ENCODE results near the gene PSMB10.

PSMB10 gene

GRCh38 chr16:67962135-67962534, 25.5 kb upstream of the PSMB10 start:
- no peak for TF ChIP-seq CTCF (IDR thresholded peaks at IDR 0.05; ENCODE audit: extremely low read depth, insufficient read depth, missing control alignments)
- no peak for DNase-seq (ENCODE audit: low spot score)
- in situ Hi-C loops (cut with MboI; ENCODE audit: low pct_unique_long_range_greater_than_20kb, low sequenced_read_pairs, unreplicated experiment), result no loop called here

GRCh38 chr16:67961551-67961957, 24.9 kb upstream of the PSMB10 start:
- no peak for TF ChIP-seq CTCF (IDR thresholded peaks at IDR 0.05; ENCODE audit: extremely low read depth, insufficient read depth, missing control alignments)
- in situ Hi-C loops (cut with MboI; ENCODE audit: low pct_unique_long_range_greater_than_20kb, low sequenced_read_pairs, unreplicated experiment), result no loop called here
- DNase-seq (ENCODE audit: low spot score), result no peak

- TF ChIP-seq CTCF (IDR thresholded peaks at IDR 0.05; ENCODE audit: extremely low read depth, insufficient read depth, missing control alignments), result no peak
- no peak for DNase-seq (ENCODE audit: low spot score)
- in situ Hi-C loops (cut with MboI; ENCODE audit: low pct_unique_long_range_greater_than_20kb, low sequenced_read_pairs, unreplicated experiment), result no loop called here
These were observed 23.1 kb upstream of the PSMB10 start for GRCh38 chr16:67959536-67960329.

- in situ Hi-C loops (cut with MboI; ENCODE audit: low pct_unique_long_range_greater_than_20kb, low sequenced_read_pairs, unreplicated experiment), result no loop called here
- no peak for TF ChIP-seq CTCF (IDR thresholded peaks at IDR 0.05; ENCODE audit: extremely low read depth, insufficient read depth, missing control alignments)
- no peak for DNase-seq (ENCODE audit: low spot score)
These were observed 21.0 kb upstream of the PSMB10 start for GRCh38 chr16:67957622-67958021.

GRCh38 chr16:67954421-67955196, 18.0 kb upstream of the PSMB10 start:
- no peak for DNase-seq (ENCODE audit: low spot score)
- in situ Hi-C loops (cut with MboI; ENCODE audit: low pct_unique_long_range_greater_than_20kb, low sequenced_read_pairs, unreplicated experiment), result no loop called here

More at GRCh38 chr16:67954421-67955196, 18.0 kb upstream of the PSMB10 start:
- no peak for TF ChIP-seq CTCF (IDR thresholded peaks at IDR 0.05; ENCODE audit: extremely low read depth, insufficient read depth, missing control alignments)

All from GM13977 (cell line).